SU-DHL-6 (cell line): ENCODE data around the gene CCL4L2.
"Not testable (repeated sequence)": the region's sequence is repeated elsewhere in the genome, so short reads cannot be mapped to it uniquely, and the experiment has no call there.

ENCODE experiments used
- H2AFZ ChIP-seq: fragments of 200-600 bp; sonication (generic); 2 replicates; pipeline ENCODE4 v1.6.1; 2014; ENCODE audit warnings: low read depth, mild to moderate bottlenecking, moderate library complexity, mixed read lengths, antibody characterized with exemption, low read length; ENCODE audit not compliant: severe bottlenecking
- H3F3A ChIP-seq: fragments of 200-600 bp; shearing (Covaris generic); 2 replicates; pipeline ENCODE4 v1.6.0; 2016; ENCODE audit warnings: antibody characterized with exemption, mild to moderate bottlenecking; ENCODE audit not compliant: insufficient read depth
- H3K27ac ChIP-seq: fragments of 200-600 bp; sonication (generic); 2 replicates; pipeline ENCODE4 v1.5.1; 2016; ENCODE audit warnings: low read depth, mild to moderate bottlenecking, low read length, moderate library complexity, mixed read lengths
- H3K27me3 ChIP-seq: fragments of 200-600 bp; sonication (generic), shearing (Covaris generic); 2 replicates; pipeline ENCODE4 v1.6.0; 2014; ENCODE audit warnings: mild to moderate bottlenecking, low read length
- H3K36me3 ChIP-seq: fragments of 200-600 bp; sonication (generic); 2 replicates; pipeline ENCODE4 v1.6.1; 2014; ENCODE audit warnings: mild to moderate bottlenecking, low read length, mixed read lengths
- H3K4me2 ChIP-seq: fragments of 300-600, 200-600 bp; shearing (Covaris generic), sonication (generic); 2 replicates; pipeline ENCODE4 v1.6.0; 2014; ENCODE audit warnings: low read length, low read depth, mild to moderate bottlenecking; ENCODE audit not compliant: poor library complexity, severe bottlenecking
- H3K4me3 ChIP-seq: fragments of 200-600 bp; sonication (generic); 2 replicates; pipeline ENCODE4 v1.5.1; 2014; ENCODE audit warnings: antibody characterized with exemption, low read length, mild to moderate bottlenecking, mixed read lengths; ENCODE audit not compliant: insufficient read depth, poor library complexity, severe bottlenecking
- H3K79me2 ChIP-seq: fragments of 200-600 bp; sonication (generic); 2 replicates; pipeline ENCODE4 v1.6.1; 2014; ENCODE audit warnings: mild to moderate bottlenecking, low read length, moderate library complexity; ENCODE audit not compliant: insufficient read depth
- H3K9ac ChIP-seq: fragments of 200-600 bp; sonication (generic); 2 replicates; pipeline ENCODE4 v1.7.0; 2014; ENCODE audit warnings: mild to moderate bottlenecking, low read length
- H3K9me2 ChIP-seq: fragments of 200-600 bp; sonication (generic); replicated peaks from 2 replicates; pipeline ENCODE4 v1.6.1; 2014; ENCODE audit warnings: low read length; ENCODE audit not compliant: insufficient read depth
- H3K9me3 ChIP-seq: fragments of 200-600 bp; sonication (generic); 2 replicates; pipeline ENCODE4 v1.6.1; 2014; ENCODE audit warnings: low read length, mixed read lengths; ENCODE audit not compliant: insufficient read depth
- H4K20me1 ChIP-seq: fragments of 200-600 bp; sonication (generic); 2 replicates; pipeline ENCODE4 v1.6.1; 2014; ENCODE audit warnings: low read depth, mild to moderate bottlenecking, antibody characterized with exemption, low read length, moderate library complexity, mixed read lengths
- CTCF ChIP-seq: fragments of 200-600 bp; sonication (generic); IDR thresholded peaks from one replicate; pipeline ENCODE4 v1.5.1; 2017; ENCODE audit warnings: antibody characterized with exemption, mild to moderate bottlenecking, low read length, moderate library complexity; ENCODE audit not compliant: insufficient read depth, poor library complexity, severe bottlenecking
- EZH2phosphoT487 ChIP-seq: fragments of 200-600 bp; sonication (generic), shearing (Covaris generic); conservative IDR thresholded peaks from 2 replicates; pipeline ENCODE4 v1.6.1; 2018; ENCODE audit warnings: mild to moderate bottlenecking, antibody characterized with exemption, low read length, moderate library complexity, mixed read lengths

CCL4L2 gene

GRCh38 chr17:36196131-36196486 is 14.8 kb upstream of the CCL4L2 start:
- Histone ChIP-seq H3F3A (0 out of 2 replicates have a peak, but pooled peaks cover 11% of the 10 kb centered on the region), H3K9me2 (no peaks in the 10 kb centered on the region), H3K36me3 (no peaks in the 10 kb centered on the region), H3K27me3 (no peaks in the 10 kb centered on the region), H2AFZ (no peak overlapping the region), H4K20me1 (no peaks in the 10 kb centered on the region), H3K9me3 (no peaks in the 10 kb centered on the region), H3K4me2 (peak overlapping the region; percentile 44), H3K4me3 (no peak overlapping the region), H3K27ac (peak overlapping the region; percentile 57), H3K9ac (peak overlapping the region; percentile 17; the same call in 1 of the 2 replicates), H3K79me2 (no peaks in the 10 kb centered on the region)
- TF ChIP-seq CTCF: no peak
- no peak for TF ChIP-seq EZH2phosphoT487

GRCh38 chr17:36197387-36197703 is 13.5 kb upstream of the CCL4L2 start:
- H3K9me2 ChIP-seq: no peaks in the 10 kb centered on the region
- H3K27ac ChIP-seq: peak overlapping the region; percentile 57
- H3K36me3 ChIP-seq: no peaks in the 10 kb centered on the region
- 0 out of 2 replicates have a peak, but pooled peaks cover 11% of the 10 kb centered on the region for H3F3A ChIP-seq
- TF ChIP-seq CTCF (no peak), EZH2phosphoT487 (no peak)
- no peak overlapping the region for H2AFZ ChIP-seq
- peak overlapping the region; percentile 44 for H3K4me2 ChIP-seq
- H3K27me3 ChIP-seq: no peaks in the 10 kb centered on the region
- no peak overlapping the region for H3K4me3 ChIP-seq
- 0 out of 2 replicates have a peak overlapping the region, but pooled peaks have one; percentile 1 for H3K9ac ChIP-seq
- H3K9me3 ChIP-seq: no peaks in the 10 kb centered on the region
- no peaks in the 10 kb centered on the region for H3K79me2 ChIP-seq
- no peaks in the 10 kb centered on the region for H4K20me1 ChIP-seq

GRCh38 chr17:36198831-36199465 is 11.9 kb upstream of the CCL4L2 start:
- Histone ChIP-seq H3K27me3 (no peaks in the 10 kb centered on the region), H3K9ac (no peak overlapping the region), H2AFZ (no peak overlapping the region), H3K9me2 (no peaks in the 10 kb centered on the region), H4K20me1 (no peaks in the 10 kb centered on the region), H3K27ac (no peak overlapping the region), H3K4me3 (no peak overlapping the region), H3F3A (0 out of 2 replicates have a peak, but pooled peaks cover 11% of the 10 kb centered on the region), H3K4me2 (no peak overlapping the region), H3K9me3 (no peaks in the 10 kb centered on the region), H3K79me2 (no peaks in the 10 kb centered on the region), H3K36me3 (no peaks in the 10 kb centered on the region)
- TF ChIP-seq EZH2phosphoT487: no peak
- no peak for TF ChIP-seq CTCF

- not testable (repeated sequence) for H3K9me3 ChIP-seq, H3K27me3 ChIP-seq, H3K4me2 ChIP-seq, H3K27ac ChIP-seq, H3K9me2 ChIP-seq, H3F3A ChIP-seq, H3K4me3 ChIP-seq, H2AFZ ChIP-seq, H4K20me1 ChIP-seq, H3K9ac ChIP-seq, H3K36me3 ChIP-seq, H3K79me2 ChIP-seq
Observed at GRCh38 chr17:36201102-36201501, 9.8 kb upstream of the CCL4L2 start.

- not testable (repeated sequence) for H4K20me1 ChIP-seq, H3K9me3 ChIP-seq, H3K36me3 ChIP-seq, H3K4me2 ChIP-seq, H3K79me2 ChIP-seq, H3K9me2 ChIP-seq, H2AFZ ChIP-seq, H3K4me3 ChIP-seq, H3K27me3 ChIP-seq, H3F3A ChIP-seq, H3K9ac ChIP-seq
- 0 out of 2 replicates have a peak overlapping the region, but pooled peaks have one; percentile 35 for H3K27ac ChIP-seq
Observed at GRCh38 chr17:36201506-36201905, 9.4 kb upstream of the CCL4L2 start.
